Keratinocyte (primary cell): ENCODE results near the gene TRIM38. TPM values are rescaled to one million over a fixed set of nuclear protein-coding genes. Genes with fewer than 3 reads are reported as not detected.

Experiments
- DNase-seq: peaks from one replicate; pipeline ENCODE4 v3.0.0-alpha.2; 2011; ENCODE audit warnings: low read depth, missing footprints, low spot score
- FAIRE-seq: peaks from 2 replicates; lab custom pipeline; 2011; peaks lifted over from hg19 to GRCh38; lab: Jason Lieb, UNC
- H2AFZ ChIP-seq: 2 replicates; pipeline ENCODE4 v1.6.0; 2012; ENCODE audit warnings: low read length, control low read depth, inconsistent platforms; ENCODE audit not compliant: control insufficient read depth
- H3K27ac ChIP-seq: 2 replicates; pipeline ENCODE4 v1.5.1; 2011; ENCODE audit warnings: low read length; ENCODE audit not compliant: control insufficient read depth, insufficient read depth
- H3K27me3 ChIP-seq: 3 replicates; pipeline ENCODE4 v1.6.0; 2011; ENCODE audit warnings: low read length; ENCODE audit not compliant: control insufficient read depth, insufficient read depth; ENCODE audit errors: extremely low read depth
- H3K36me3 ChIP-seq, 2 experiments: 2 replicates in 1 of 2; 3 replicates in 1 of 2; pipeline ENCODE4 v1.5.1; 2011; ENCODE audit warnings: low read length in 2 of 2, mild to moderate bottlenecking in 1 of 2; ENCODE audit not compliant: control insufficient read depth in 2 of 2, insufficient read depth in 2 of 2; ENCODE audit errors: extremely low read depth in 1 of 2
- H3K4me1 ChIP-seq: 3 replicates; pipeline ENCODE4 v1.5.1; 2011; ENCODE audit warnings: low read length; ENCODE audit not compliant: control insufficient read depth, insufficient read depth; ENCODE audit errors: extremely low read depth
- H3K4me2 ChIP-seq: 3 replicates; pipeline ENCODE4 v1.6.0; 2011; ENCODE audit warnings: low read depth, low read length; ENCODE audit not compliant: control insufficient read depth, insufficient read depth; ENCODE audit errors: extremely low read depth
- H3K4me3 ChIP-seq, 3 experiments: fragments of 200-600 bp in 1 of 3; sonication (generic) in 1 of 3; 2 replicates in 2 of 3; 3 replicates in 1 of 3; pipeline ENCODE4 v1.5.1; 2011 to 2016; ENCODE audit warnings: low read length in 3 of 3, mild to moderate bottlenecking in 3 of 3, control low read depth in 2 of 3, inconsistent platforms in 1 of 3, low read depth in 1 of 3, mixed read lengths in 1 of 3, mixed run types in 1 of 3, moderate library complexity in 1 of 3; ENCODE audit not compliant: control insufficient read depth in 2 of 3, insufficient read depth in 2 of 3; ENCODE audit errors: extremely low read depth in 1 of 3
- H3K79me2 ChIP-seq: 2 replicates; pipeline ENCODE4 v1.6.0; 2012; ENCODE audit warnings: low read length; ENCODE audit not compliant: control insufficient read depth, insufficient read depth
- H3K9ac ChIP-seq: 3 replicates; pipeline ENCODE4 v1.6.0; 2011; ENCODE audit warnings: low read length; ENCODE audit not compliant: control insufficient read depth, insufficient read depth; ENCODE audit errors: extremely low read depth
- H3K9me1 ChIP-seq: 3 replicates; pipeline ENCODE4 v1.6.0; 2011; ENCODE audit warnings: low read length; ENCODE audit not compliant: control insufficient read depth, insufficient read depth; ENCODE audit errors: extremely low read depth
- H3K9me3 ChIP-seq: 2 replicates; pipeline ENCODE4 v1.5.1; 2012; ENCODE audit warnings: low read depth, low read length; ENCODE audit not compliant: control insufficient read depth
- H4K20me1 ChIP-seq: 3 replicates; pipeline ENCODE4 v1.6.0; 2011; ENCODE audit warnings: low read length; ENCODE audit not compliant: control insufficient read depth, insufficient read depth; ENCODE audit errors: extremely low read depth
- CTCF ChIP-seq, 3 experiments: IDR thresholded peaks in 1 of 3; conservative IDR thresholded peaks in 1 of 3; optimal IDR thresholded peaks in 1 of 3; 2 replicates in 2 of 3; 3 replicates in 1 of 3; pipeline versions ENCODE3 to v1.5.1; 2011; ENCODE audit warnings: low read length in 3 of 3, mild to moderate bottlenecking in 3 of 3, moderate library complexity in 2 of 3, control low read depth in 1 of 3, inconsistent platforms in 1 of 3; ENCODE audit not compliant: insufficient read depth in 2 of 3; ENCODE audit errors: extremely low read depth in 1 of 3
- EZH2 ChIP-seq: IDR thresholded peaks from one replicate; pipeline ENCODE4 v1.6.1; 2012; ENCODE audit warnings: inconsistent platforms, mild to moderate bottlenecking, low read length, moderate library complexity
- dilution Hi-C: fragments of 300-500 bp; cut with MboI; formaldehyde crosslinking; loops from one replicate; pipeline ENCODE4 v1.7.0; 2020; ENCODE audit warnings: low sequenced_read_pairs; ENCODE audit not compliant: extremely low pct_ligation_motif_present
- polyA plus RNA-seq, 5 experiments: library from polyadenylated mRNA; depleted of rRNA in 3 of 5; stranded (reverse) in 3 of 5; stranded (forward) in 1 of 5; unstranded in 1 of 5; fragments of >200 nt; gene quantifications; 1 replicate in 1 of 5; 2 replicates in 3 of 5; 3 replicates in 1 of 5; pipeline versions ENCODE4 v1.2.1 to v1.2.3, GENCODE V29; 2011 to 2012; ENCODE audit warnings: missing spikeins in 2 of 5, low read depth in 1 of 5, low replicate concordance in 1 of 5

Gene TRIM38
- polyA plus RNA-seq, 1 donor (not counting 4 experiments of a cell fraction or from before 2014, with no cell fraction given): 7.8 TPM

GRCh38 chr6:25954756-25955155 lies 7.8 kb upstream of the TRIM38 start:
- no peak overlapping the region for H3K27ac ChIP-seq
- H3K36me3 ChIP-seq: no peaks in the 10 kb centered on the region
- H3K4me2 ChIP-seq: no peak overlapping the region
- H3K4me3 ChIP-seq: no peak overlapping the region
- no peaks in the 10 kb centered on the region for H3K27me3 ChIP-seq
- DNase-seq (no peak), FAIRE-seq (no peak)
- H3K79me2 ChIP-seq: no peaks in the 10 kb centered on the region
- TF ChIP-seq EZH2: no peak
- TF ChIP-seq CTCF (optimal IDR thresholded peaks at IDR 0.05 in 1 of 3, IDR thresholded peaks at IDR 0.05 in 1 of 3, conservative IDR thresholded peaks at IDR 0.05 in 1 of 3; ENCODE audit: extremely low read depth in 1 of 3, insufficient read depth in 2 of 3, low read length in 3 of 3): no peak
- H3K4me1 ChIP-seq: peaks cover 13% of the 10 kb centered on the region
- dilution Hi-C loops: no loop called here
- H2AFZ ChIP-seq: no peak overlapping the region
- no peaks in the 10 kb centered on the region for H4K20me1 ChIP-seq
- H3K9me3 ChIP-seq: peaks cover 4% of the 10 kb centered on the region
- no peaks in the 10 kb centered on the region for H3K9me1 ChIP-seq
- H3K9ac ChIP-seq: no peak overlapping the region

GRCh38 chr6:25956226-25956625 lies 6.4 kb upstream of the TRIM38 start:
- Histone ChIP-seq H3K4me1 (peaks cover 13% of the 10 kb centered on the region), H4K20me1 (no peaks in the 10 kb centered on the region), H3K9me1 (no peaks in the 10 kb centered on the region), H3K36me3 (no peaks in the 10 kb centered on the region), H3K4me3 (no peak overlapping the region), H3K4me2 (no peak overlapping the region), H3K79me2 (no peaks in the 10 kb centered on the region), H3K27me3 (no peaks in the 10 kb centered on the region), H2AFZ (no peak overlapping the region), H3K9me3 (peaks cover 4% of the 10 kb centered on the region), H3K27ac (no peak overlapping the region), H3K9ac (no peak overlapping the region)
- TF ChIP-seq EZH2: no peak
- no peak for TF ChIP-seq CTCF (optimal IDR thresholded peaks at IDR 0.05 in 1 of 3, IDR thresholded peaks at IDR 0.05 in 1 of 3, conservative IDR thresholded peaks at IDR 0.05 in 1 of 3; ENCODE audit: extremely low read depth in 1 of 3, insufficient read depth in 2 of 3, low read length in 3 of 3)
- FAIRE-seq (no peak), DNase-seq (no peak)
- dilution Hi-C loops: no loop called here
